Mesendoderm (in vitro differentiated cells): ENCODE data around the gene SLC16A3. TPM values are rescaled to one million over a fixed set of nuclear protein-coding genes. Genes with fewer than 3 reads are reported as not detected.

Source experiments
- DNase-seq: peaks from one replicate; pipeline ENCODE4 v3.0.0; 2013
- H2AK5ac ChIP-seq: 2 replicates; pipeline ENCODE4 v1.6.1; 2013; ENCODE audit warnings: low read length, inconsistent platforms
- H2BK120ac ChIP-seq: 2 replicates; pipeline ENCODE4 v1.6.1; 2013; ENCODE audit warnings: low read depth, mild to moderate bottlenecking, low read length, moderate library complexity, mixed read lengths
- H2BK15ac ChIP-seq: replicated peaks from 2 replicates; pipeline ENCODE4 v1.6.1; 2013; ENCODE audit warnings: low read depth, mild to moderate bottlenecking, moderate library complexity
- H2BK5ac ChIP-seq: 2 replicates; pipeline ENCODE4 v1.6.1; 2013; ENCODE audit warnings: low read length, inconsistent platforms
- H3K18ac ChIP-seq: 2 replicates; pipeline ENCODE4 v1.6.1; 2013; ENCODE audit warnings: mild to moderate bottlenecking, low read length, mixed read lengths
- H3K23ac ChIP-seq: one replicate; pipeline ENCODE4 v1.6.1; 2013; ENCODE audit warnings: low read length
- H3K27ac ChIP-seq: 2 replicates; pipeline ENCODE4 v1.5.1; 2013; ENCODE audit warnings: low read depth, mild to moderate bottlenecking, inconsistent platforms, low read length, moderate library complexity
- H3K27me3 ChIP-seq: 2 replicates; pipeline ENCODE4 v1.6.1; 2013; ENCODE audit warnings: low read length, control low read depth, mild to moderate bottlenecking, inconsistent platforms; ENCODE audit not compliant: insufficient read depth, poor library complexity
- H3K36me3 ChIP-seq: 2 replicates; pipeline ENCODE4 v1.6.1; 2013; ENCODE audit warnings: low read length, inconsistent platforms; ENCODE audit not compliant: control insufficient read depth, insufficient read depth
- H3K4ac ChIP-seq: one replicate; pipeline ENCODE4 v1.6.1; 2013; ENCODE audit warnings: low read depth, mild to moderate bottlenecking, low read length, moderate library complexity
- H3K4me1 ChIP-seq: 2 replicates; pipeline ENCODE4 v1.6.1; 2013; ENCODE audit warnings: low read depth, low read length, inconsistent platforms; ENCODE audit not compliant: control insufficient read depth
- H3K4me2 ChIP-seq: 2 replicates; pipeline ENCODE4 v1.6.1; 2013; ENCODE audit warnings: low read length
- H3K4me3 ChIP-seq: 2 replicates; pipeline ENCODE4 v1.5.1; 2013; ENCODE audit warnings: mild to moderate bottlenecking, low read length
- H3K56ac ChIP-seq: one replicate; pipeline ENCODE4 v1.6.1; 2013; ENCODE audit warnings: low read length
- H3K79me1 ChIP-seq: 2 replicates; pipeline ENCODE4 v1.6.1; 2013; ENCODE audit warnings: low read length, inconsistent platforms
- H3K79me2 ChIP-seq: 2 replicates; pipeline ENCODE4 v1.6.1; 2013; ENCODE audit warnings: mild to moderate bottlenecking, low read length; ENCODE audit not compliant: control insufficient read depth, insufficient read depth
- H3K9ac ChIP-seq: 2 replicates; pipeline ENCODE4 v1.6.1; 2013; ENCODE audit warnings: low read length, inconsistent platforms
- H4K5ac ChIP-seq: one replicate; pipeline ENCODE4 v1.6.1; 2013; ENCODE audit warnings: low read length
- H4K8ac ChIP-seq: one replicate; pipeline ENCODE4 v1.6.1; 2013; ENCODE audit warnings: low read depth, mild to moderate bottlenecking, control low read depth, low read length, moderate library complexity
- WGBS: extraction: QIAGEN DNeasy Blood & Tissue Kit; methylation state at CpG from one replicate; pipeline ENCODE4 v1.1.7; 2013; ENCODE audit warnings: low lambda C conversion rate, missing lambda C conversion rate; ENCODE audit not compliant: insufficient coverage; ENCODE audit errors: extremely low coverage; 5-methylcytosine and 5-hydroxymethylcytosine counted together
- polyA plus RNA-seq, 2 experiments: library from polyadenylated mRNA; stranded (reverse); fragments of 200-250 nt; gene quantifications; one replicate each; pipeline ENCODE4 v1.2.3, GENCODE V29; 2013

The SLC16A3 gene
- polyA plus RNA-seq (2013, experiment 1 of 2): 1.9 TPM
- polyA plus RNA-seq (2013, experiment 2 of 2): 1.6 TPM

GRCh38 chr17:82228842-82229697 lies at the start of gene SLC16A3:
Gene SLC16A3, plus strand, starts transcription at chr17:82229042. Its CDS starts 6,967 bp downstream, at chr17:82236009.
- no peaks in the 10 kb centered on the region for H3K79me2 ChIP-seq

GRCh38 chr17:82179412-82179811 lies 49.4 kb upstream of the SLC16A3 start:
- DNase-seq: no peak
- Histone ChIP-seq H2AK5ac (no peak overlapping the region), H3K9ac (no peak overlapping the region), H3K27ac (no peak overlapping the region), H3K79me1 (no peaks in the 10 kb centered on the region), H3K23ac (no peak overlapping the region), H3K4me1 (peaks cover 7% of the 10 kb centered on the region), H2BK5ac (no peak overlapping the region), H4K8ac (no peak overlapping the region), H2BK120ac (no peak overlapping the region), H2BK15ac (no peak overlapping the region), H3K4ac (no peak overlapping the region), H3K27me3 (no peaks in the 10 kb centered on the region), H3K36me3 (peaks cover 2% of the 10 kb centered on the region), H3K56ac (no peak overlapping the region), H3K4me2 (no peak overlapping the region), H4K5ac (no peak overlapping the region), H3K18ac (no peak overlapping the region), H3K79me2 (no peaks in the 10 kb centered on the region), H3K4me3 (no peak overlapping the region)
- no CpG with 5 or more reads among the region's 13 CpGs for WGBS

More at GRCh38 chr17:82228842-82229697, at the start of gene SLC16A3:
- Histone ChIP-seq H3K4me2 (peak within 1 kb of the TSS; percentile 34), H3K56ac (peak within 1 kb of the TSS; percentile 83), H3K4ac (peak within 1 kb of the TSS; percentile 19), H3K18ac (peak within 1 kb of the TSS; percentile 51), H4K5ac (no peak within 1 kb of the TSS), H3K36me3 (no peaks in the 10 kb centered on the region), H3K4me3 (peak within 1 kb of the TSS; percentile 15), H2AK5ac (no peak within 1 kb of the TSS), H3K23ac (peak within 1 kb of the TSS; percentile 89), H2BK120ac (no peak within 1 kb of the TSS), H2BK5ac (no peak within 1 kb of the TSS), H4K8ac (peak within 1 kb of the TSS; percentile 44), H3K79me1 (no peaks in the 10 kb centered on the region), H3K27ac (no peak within 1 kb of the TSS), H3K27me3 (peaks cover 3% of the 10 kb centered on the region), H3K4me1 (no peaks in the 10 kb centered on the region), H3K9ac (peak within 1 kb of the TSS; percentile 71), H2BK15ac (no peak within 1 kb of the TSS)
- no CpG with 5 or more reads among the region's 105 CpGs for WGBS
- peak; percentile 55 for DNase-seq

DNA sequence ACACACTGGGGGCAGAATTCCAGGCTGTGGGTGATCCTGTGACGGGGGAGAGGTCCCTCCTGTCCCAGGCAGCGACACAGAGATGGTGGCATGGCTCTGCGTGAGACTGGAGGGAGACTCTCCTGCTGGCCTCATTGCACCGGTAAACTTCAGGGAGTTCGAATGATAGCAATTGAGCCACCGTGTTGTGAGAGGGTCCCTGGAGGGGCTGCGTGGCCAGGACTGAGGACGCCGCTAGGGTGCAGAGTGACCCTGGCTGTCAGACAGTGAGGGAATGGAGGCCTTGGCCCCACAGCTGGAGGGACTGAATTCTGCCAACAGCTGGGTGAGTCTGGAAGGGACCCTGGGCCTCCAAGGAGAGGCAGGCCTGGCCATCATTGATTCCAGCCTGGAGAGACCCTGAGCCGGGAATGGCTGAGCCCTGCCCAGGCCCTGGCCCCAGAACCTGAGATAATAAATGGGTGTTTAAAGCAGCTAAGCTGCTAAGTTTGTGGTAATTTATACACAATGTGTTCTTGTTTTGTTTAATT lies 48.8 kb upstream of the SLC16A3 start:
- Histone ChIP-seq H2BK15ac (no peak overlapping the region), H4K5ac (no peak overlapping the region), H2BK120ac (no peak overlapping the region), H2AK5ac (no peak overlapping the region), H3K9ac (no peak overlapping the region), H3K36me3 (peaks cover 2% of the 10 kb centered on the region), H3K27me3 (no peaks in the 10 kb centered on the region), H3K4me1 (peaks cover 2% of the 10 kb centered on the region), H3K4me2 (no peak overlapping the region), H3K18ac (no peak overlapping the region), H3K4ac (no peak overlapping the region), H2BK5ac (no peak overlapping the region), H3K4me3 (no peak overlapping the region), H3K79me1 (no peaks in the 10 kb centered on the region), H3K79me2 (no peaks in the 10 kb centered on the region), H4K8ac (no peak overlapping the region), H3K23ac (no peak overlapping the region), H3K56ac (no peak overlapping the region), H3K27ac (no peak overlapping the region)
- no peak for DNase-seq
- WGBS: no CpG with 5 or more reads among the region's 10 CpGs

- Histone ChIP-seq H3K4me2 (no peak overlapping the region), H3K27me3 (no peaks in the 10 kb centered on the region), H3K18ac (no peak overlapping the region), H3K23ac (no peak overlapping the region), H4K5ac (no peak overlapping the region), H4K8ac (no peak overlapping the region), H3K27ac (no peak overlapping the region), H3K56ac (no peak overlapping the region), H2BK15ac (no peak overlapping the region), H3K36me3 (peaks cover 2% of the 10 kb centered on the region), H2BK5ac (no peak overlapping the region), H3K4ac (no peak overlapping the region), H3K9ac (no peak overlapping the region), H3K4me1 (no peaks in the 10 kb centered on the region), H2AK5ac (no peak overlapping the region), H3K79me1 (no peaks in the 10 kb centered on the region), H3K4me3 (no peak overlapping the region), H3K79me2 (no peaks in the 10 kb centered on the region), H2BK120ac (no peak overlapping the region)
- no peak for DNase-seq
- no CpG with 5 or more reads among the region's 31 CpGs for WGBS
These were observed 47.9 kb upstream of the SLC16A3 start for GRCh38 chr17:82180776-82181528.

DNA sequence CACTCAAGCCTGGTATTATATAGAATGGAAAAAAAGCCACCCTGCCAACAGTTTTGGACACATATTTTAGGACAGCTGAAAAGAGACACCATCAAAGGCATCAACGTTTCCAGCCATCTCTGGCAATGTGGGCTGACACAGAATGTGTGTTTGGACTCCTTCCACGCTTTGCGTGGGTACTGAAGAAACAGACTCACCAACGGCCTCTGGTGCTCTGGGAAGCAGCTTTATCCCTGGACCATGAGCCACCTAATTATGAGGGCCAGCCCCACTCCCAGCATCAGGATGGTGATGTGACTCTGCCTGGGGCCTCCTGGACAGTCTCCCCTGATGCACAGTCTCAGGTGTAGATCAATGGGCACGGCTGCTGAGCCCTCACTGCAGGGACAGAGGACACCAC lies 44.1 kb upstream of the SLC16A3 start:
- Histone ChIP-seq H2BK120ac (no peak overlapping the region), H4K8ac (no peak overlapping the region), H2BK5ac (no peak overlapping the region), H3K56ac (no peak overlapping the region), H4K5ac (no peak overlapping the region), H3K4me2 (no peak overlapping the region), H3K36me3 (peaks cover 2% of the 10 kb centered on the region), H3K4me3 (no peak overlapping the region), H3K23ac (no peak overlapping the region), H3K27ac (no peak overlapping the region), H3K9ac (no peak overlapping the region), H3K4me1 (no peaks in the 10 kb centered on the region), H2AK5ac (no peak overlapping the region), H2BK15ac (no peak overlapping the region), H3K79me2 (no peaks in the 10 kb centered on the region), H3K27me3 (no peaks in the 10 kb centered on the region), H3K79me1 (no peaks in the 10 kb centered on the region), H3K18ac (no peak overlapping the region), H3K4ac (no peak overlapping the region)
- DNase-seq: no peak
- no CpG with 5 or more reads among the region's 5 CpGs for whole genome bisulfite sequencing
